ENCODE measurements around the gene HRH2.

DNA sequence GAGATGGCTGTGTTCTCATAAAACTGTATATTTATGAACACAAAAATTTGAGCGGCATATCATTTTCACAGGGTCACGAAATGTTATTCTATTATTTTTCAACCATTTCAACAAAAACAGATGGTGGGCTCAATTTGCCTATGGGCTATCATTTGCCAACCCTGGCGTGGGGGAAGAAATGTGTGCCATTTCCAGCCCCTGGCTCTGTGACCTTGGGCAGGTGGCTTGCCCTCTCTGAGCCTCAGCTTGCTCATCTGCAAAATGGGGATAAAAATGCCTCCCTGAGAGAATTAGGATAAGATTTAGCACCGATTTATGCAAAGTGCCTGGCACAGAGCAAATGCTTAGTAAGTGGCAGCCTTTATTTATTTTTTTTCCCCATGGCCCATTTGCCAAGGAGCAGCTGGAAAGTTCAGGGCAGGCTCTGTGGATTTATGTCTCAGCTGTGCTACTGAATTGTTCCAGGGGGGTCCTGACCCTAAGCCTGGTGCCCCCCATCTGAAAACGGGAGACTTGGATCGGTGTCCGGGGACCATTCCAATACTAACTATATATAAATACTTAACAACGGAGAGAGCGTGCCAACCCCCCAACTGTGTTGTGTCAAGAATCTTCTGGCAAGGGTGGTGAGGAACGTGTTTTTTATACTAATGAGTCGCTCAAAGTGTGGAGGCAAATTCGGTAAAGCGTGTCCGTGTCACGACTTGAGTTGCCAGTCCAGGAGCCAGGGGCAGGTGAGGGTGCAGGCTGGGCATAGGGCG is 34.5 kb downstream of the HRH2 start:
- no peak for TF ChIP-seq EZH2 (IDR thresholded peaks at IDR 0.05; ENCODE audit: insufficient read depth, poor library complexity, severe bottlenecking)
- no peak for TF ChIP-seq EZH2phosphoT487 (IDR thresholded peaks at IDR 0.05; ENCODE audit: insufficient read depth, low read depth)
